GM23338 (cell line): ENCODE results near the gene CCDC188. TPM values are rescaled to one million over a fixed set of nuclear protein-coding genes. Genes with fewer than 3 reads are reported as not detected.

ENCODE experiments used
- ATAC-seq: fragments of 200-7000 bp; cut with Tn5 transposase; 3 replicates; pipeline ENCODE4 v1.9.1; 2020
- DNase-seq: peaks from one replicate; pipeline ENCODE4 v3.0.0-alpha.2; 2015; ENCODE audit warnings: low spot score
- H2AFZ ChIP-seq: fragments of 200-600 bp; sonication (generic); 2 replicates; pipeline ENCODE4 v1.8.0; 2016; ENCODE audit warnings: antibody characterized with exemption, mild to moderate bottlenecking, moderate library complexity
- H3F3A ChIP-seq: fragments of 200-600 bp; sonication (generic); replicated peaks from 2 replicates; pipeline ENCODE4 v1.8.0; 2017; ENCODE audit warnings: antibody characterized with exemption, mixed run types, low read depth
- H3K27ac ChIP-seq: fragments of 200-600 bp; sonication (generic); 2 replicates; pipeline ENCODE4 v1.6.1; 2016; ENCODE audit warnings: low read depth
- H3K27me3 ChIP-seq: fragments of 200-600 bp; sonication (generic); 2 replicates; pipeline ENCODE4 v1.8.0; 2016; ENCODE audit warnings: mild to moderate bottlenecking, mixed run types, moderate library complexity; ENCODE audit not compliant: insufficient read depth
- H3K36me3 ChIP-seq: fragments of 200-600 bp; sonication (generic); 2 replicates; pipeline ENCODE4 v1.8.0; 2016; ENCODE audit warnings: mild to moderate bottlenecking; ENCODE audit not compliant: insufficient read depth
- H3K4me1 ChIP-seq: fragments of 200-600 bp; sonication (generic); 2 replicates; pipeline ENCODE4 v1.8.0; 2016; ENCODE audit warnings: mild to moderate bottlenecking, moderate library complexity; ENCODE audit not compliant: insufficient read depth
- H3K4me2 ChIP-seq: fragments of 200-600 bp; sonication (generic); 2 replicates; pipeline ENCODE4 v1.7.1; 2017; ENCODE audit warnings: mixed run types
- H3K4me3 ChIP-seq: fragments of 200-600 bp; sonication (generic); 2 replicates; pipeline ENCODE4 v1.6.1; 2016; ENCODE audit warnings: mixed run types
- H3K79me2 ChIP-seq: fragments of 200-600 bp; sonication (generic); replicated peaks from 2 replicates; pipeline ENCODE4 v1.8.0; 2017; ENCODE audit warnings: mild to moderate bottlenecking; ENCODE audit not compliant: insufficient read depth
- H3K9me2 ChIP-seq: fragments of 200-600 bp; sonication (generic); 2 replicates; pipeline ENCODE4 v1.8.0; 2017; ENCODE audit not compliant: insufficient read depth
- H4K20me1 ChIP-seq: fragments of 200-600 bp; sonication (generic); replicated peaks from 2 replicates; pipeline ENCODE4 v1.8.0; 2017; ENCODE audit warnings: mild to moderate bottlenecking; ENCODE audit not compliant: insufficient read depth
- H3K27ac Mint-ChIP-seq: 2 replicates; pipeline ENCODE4 v1.8.0; 2020; ENCODE audit warnings: inconsistent platforms, mild to moderate bottlenecking, moderate library complexity, mixed read lengths
- H3K27me3 Mint-ChIP-seq: 3 replicates; pipeline ENCODE4 v1.8.0; 2022; ENCODE audit warnings: low read depth, mild to moderate bottlenecking, moderate library complexity, mixed read lengths, inconsistent platforms; ENCODE audit not compliant: insufficient read depth, poor library complexity
- H3K36me3 Mint-ChIP-seq: 3 replicates; pipeline ENCODE4 v1.8.0; 2021; ENCODE audit warnings: low read depth, mild to moderate bottlenecking, inconsistent platforms, moderate library complexity, mixed read lengths
- H3K4me1 Mint-ChIP-seq: 3 replicates; pipeline ENCODE4 v1.8.0; 2020; ENCODE audit warnings: mild to moderate bottlenecking, inconsistent platforms, mixed read lengths
- H3K4me3 Mint-ChIP-seq: 3 replicates; pipeline ENCODE4 v1.8.0; 2021; ENCODE audit warnings: moderate library complexity, mild to moderate bottlenecking, inconsistent platforms, mixed read lengths
- H3K9me3 Mint-ChIP-seq: 3 replicates; pipeline ENCODE4 v1.8.0; 2020; ENCODE audit warnings: moderate library complexity, mild to moderate bottlenecking, inconsistent platforms, mixed read lengths
- CREB1 ChIP-seq: fragments of 250-450 bp; sonication (Bioruptor Pico); IDR thresholded peaks from 2 replicates; pipeline ENCODE4 v1.5.0; 2020; ENCODE audit warnings: low read depth, mild to moderate bottlenecking, moderate library complexity
- EZH2 ChIP-seq: fragments of 200-600 bp; sonication (generic); IDR thresholded peaks from one replicate; pipeline ENCODE4 v1.8.0; 2017; ENCODE audit warnings: antibody characterized with exemption, mild to moderate bottlenecking, low read depth; ENCODE audit not compliant: unreplicated experiment
- EZH2phosphoT487 ChIP-seq: fragments of 200-600 bp; sonication (generic); IDR thresholded peaks from one replicate; pipeline ENCODE4 v1.8.1; 2018; ENCODE audit warnings: antibody characterized with exemption; ENCODE audit not compliant: unreplicated experiment
- JUNB ChIP-seq: IDR thresholded peaks from one replicate; pipeline ENCODE4 v1.6.1; 2016; ENCODE audit warnings: antibody characterized with exemption; ENCODE audit not compliant: unreplicated experiment
- NANOG ChIP-seq: IDR thresholded peaks from 2 replicates; pipeline ENCODE4 v1.6.1; 2016; ENCODE audit warnings: antibody characterized with exemption, borderline replicate concordance
- POLR2AphosphoS5 ChIP-seq: IDR thresholded peaks from 2 replicates; pipeline ENCODE4 v1.6.1; 2016; ENCODE audit warnings: antibody characterized with exemption, low read depth
- STAT1 ChIP-seq: IDR thresholded peaks from one replicate; pipeline ENCODE4 v1.6.1; 2016; ENCODE audit warnings: antibody characterized with exemption; ENCODE audit not compliant: unreplicated experiment
- ZNF114 ChIP-seq: fragments of 250-450 bp; sonication (Bioruptor Pico); IDR thresholded peaks from 2 replicates; pipeline ENCODE4 v1.5.0; 2020; ENCODE audit warnings: mild to moderate bottlenecking, moderate library complexity
- ZNF331 ChIP-seq: fragments of 250-450 bp; sonication (Bioruptor Pico); IDR thresholded peaks from 2 replicates; pipeline ENCODE4 v1.5.0; 2020; ENCODE audit warnings: low read depth, mild to moderate bottlenecking, moderate library complexity
- polyA plus RNA-seq: library from polyadenylated mRNA; unstranded; fragments of >200 nt; fragmentation: Nextera tagmentation; extraction: Ambion mirVana; gene quantifications from 2 replicates; pipeline ENCODE4 v1.2.1, GENCODE V29; 2016
- total RNA-seq: library from RNA; depleted of rRNA; stranded (reverse); fragments of >200 nt; shearing (Covaris generic); gene quantifications from 2 replicates; pipeline ENCODE4 v1.2.3, GENCODE V29; 2014
- TF ChIP-seq, protein P1 (sequence below): IDR thresholded peaks from one replicate; pipeline ENCODE4 v1.6.1; 2018; ENCODE audit warnings: antibody characterized with exemption; ENCODE audit not compliant: unreplicated experiment
- TF ChIP-seq, protein P2 (sequence below): IDR thresholded peaks from 2 replicates; pipeline ENCODE4 v1.6.1; 2016; ENCODE audit warnings: antibody characterized with exemption
- TF ChIP-seq, protein P3 (sequence below), 2 experiments: fragments of 200-600 bp in 1 of 2; sonication (generic) in 1 of 2; conservative IDR thresholded peaks; 2 replicates each; pipeline versions ENCODE4 v1.5.1 to v1.6.1; 2016 to 2017; ENCODE audit warnings: antibody characterized with exemption in 2 of 2, low read depth in 2 of 2, mild to moderate bottlenecking in 2 of 2, moderate library complexity in 1 of 2
- TF ChIP-seq, protein P4 (sequence below): fragments of 250-450 bp; sonication (Bioruptor Pico); IDR thresholded peaks from 2 replicates; pipeline ENCODE4 v1.5.0; 2020; ENCODE audit warnings: mild to moderate bottlenecking, moderate library complexity

The CCDC188 gene
- total and polyA plus RNA-seq, 2 experiments from 2014 or later, result not detected

DNA sequence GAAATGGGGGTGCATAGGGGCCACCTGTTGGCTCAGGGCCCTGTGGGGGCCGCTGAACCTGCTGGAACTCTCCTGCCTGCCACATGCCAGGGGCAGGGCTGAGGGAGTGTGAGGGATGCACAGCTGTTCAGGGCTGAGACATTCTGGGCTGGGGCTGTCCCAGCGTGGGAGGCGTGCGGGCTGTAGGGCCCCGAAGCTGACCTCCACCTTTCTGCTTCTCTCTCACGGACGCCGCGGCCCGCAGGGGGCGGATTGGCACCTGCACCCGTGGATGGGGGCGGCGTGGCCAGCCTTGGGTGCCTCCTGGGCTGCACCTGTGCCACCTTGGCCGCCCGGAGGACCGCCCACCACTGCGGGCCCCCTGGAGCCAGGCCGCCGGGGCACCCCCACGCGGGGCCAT, 4.1 kb downstream of the CCDC188 start:
- no peak for DNase-seq
- no peak overlapping the region for H3K4me2 ChIP-seq
- H3K79me2 ChIP-seq, result no peaks in the 10 kb centered on the region
- H3K27ac ChIP-seq, result no peak overlapping the region
- no peaks in the 10 kb centered on the region for H3F3A ChIP-seq
- no peak for ATAC-seq
- H3K9me2 ChIP-seq, result no peaks in the 10 kb centered on the region
- Mint-ChIP-seq H3K9me3 (no peaks in the 10 kb centered on the region), H3K27ac (no peak overlapping the region), H3K4me1 (no peaks in the 10 kb centered on the region), H3K4me3 (no peak overlapping the region), H3K27me3 (no peaks in the 10 kb centered on the region), H3K36me3 (no peaks in the 10 kb centered on the region)
- no peak overlapping the region for H3K4me3 ChIP-seq
- H4K20me1 ChIP-seq, result no peaks in the 10 kb centered on the region
- no peaks in the 10 kb centered on the region for H3K4me1 ChIP-seq
- no peaks in the 10 kb centered on the region for H3K27me3 ChIP-seq
- TF ChIP-seq, protein P1, sequence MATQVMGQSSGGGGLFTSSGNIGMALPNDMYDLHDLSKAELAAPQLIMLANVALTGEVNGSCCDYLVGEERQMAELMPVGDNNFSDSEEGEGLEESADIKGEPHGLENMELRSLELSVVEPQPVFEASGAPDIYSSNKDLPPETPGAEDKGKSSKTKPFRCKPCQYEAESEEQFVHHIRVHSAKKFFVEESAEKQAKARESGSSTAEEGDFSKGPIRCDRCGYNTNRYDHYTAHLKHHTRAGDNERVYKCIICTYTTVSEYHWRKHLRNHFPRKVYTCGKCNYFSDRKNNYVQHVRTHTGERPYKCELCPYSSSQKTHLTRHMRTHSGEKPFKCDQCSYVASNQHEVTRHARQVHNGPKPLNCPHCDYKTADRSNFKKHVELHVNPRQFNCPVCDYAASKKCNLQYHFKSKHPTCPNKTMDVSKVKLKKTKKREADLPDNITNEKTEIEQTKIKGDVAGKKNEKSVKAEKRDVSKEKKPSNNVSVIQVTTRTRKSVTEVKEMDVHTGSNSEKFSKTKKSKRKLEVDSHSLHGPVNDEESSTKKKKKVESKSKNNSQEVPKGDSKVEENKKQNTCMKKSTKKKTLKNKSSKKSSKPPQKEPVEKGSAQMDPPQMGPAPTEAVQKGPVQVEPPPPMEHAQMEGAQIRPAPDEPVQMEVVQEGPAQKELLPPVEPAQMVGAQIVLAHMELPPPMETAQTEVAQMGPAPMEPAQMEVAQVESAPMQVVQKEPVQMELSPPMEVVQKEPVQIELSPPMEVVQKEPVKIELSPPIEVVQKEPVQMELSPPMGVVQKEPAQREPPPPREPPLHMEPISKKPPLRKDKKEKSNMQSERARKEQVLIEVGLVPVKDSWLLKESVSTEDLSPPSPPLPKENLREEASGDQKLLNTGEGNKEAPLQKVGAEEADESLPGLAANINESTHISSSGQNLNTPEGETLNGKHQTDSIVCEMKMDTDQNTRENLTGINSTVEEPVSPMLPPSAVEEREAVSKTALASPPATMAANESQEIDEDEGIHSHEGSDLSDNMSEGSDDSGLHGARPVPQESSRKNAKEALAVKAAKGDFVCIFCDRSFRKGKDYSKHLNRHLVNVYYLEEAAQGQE, result no peak
- TF ChIP-seq CREB1 (CRISPR knock-in tag) (no peak), STAT1 (no peak), EZH2 (no peak), NANOG (no peak), POLR2AphosphoS5 (no peak), EZH2phosphoT487 (no peak), JUNB (no peak), ZNF331 (CRISPR knock-in tag) (no peak), ZNF114 (CRISPR knock-in tag) (no peak)
- TF ChIP-seq, protein P2, sequence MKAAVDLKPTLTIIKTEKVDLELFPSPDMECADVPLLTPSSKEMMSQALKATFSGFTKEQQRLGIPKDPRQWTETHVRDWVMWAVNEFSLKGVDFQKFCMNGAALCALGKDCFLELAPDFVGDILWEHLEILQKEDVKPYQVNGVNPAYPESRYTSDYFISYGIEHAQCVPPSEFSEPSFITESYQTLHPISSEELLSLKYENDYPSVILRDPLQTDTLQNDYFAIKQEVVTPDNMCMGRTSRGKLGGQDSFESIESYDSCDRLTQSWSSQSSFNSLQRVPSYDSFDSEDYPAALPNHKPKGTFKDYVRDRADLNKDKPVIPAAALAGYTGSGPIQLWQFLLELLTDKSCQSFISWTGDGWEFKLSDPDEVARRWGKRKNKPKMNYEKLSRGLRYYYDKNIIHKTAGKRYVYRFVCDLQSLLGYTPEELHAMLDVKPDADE, result no peak
- TF ChIP-seq, protein P3, sequence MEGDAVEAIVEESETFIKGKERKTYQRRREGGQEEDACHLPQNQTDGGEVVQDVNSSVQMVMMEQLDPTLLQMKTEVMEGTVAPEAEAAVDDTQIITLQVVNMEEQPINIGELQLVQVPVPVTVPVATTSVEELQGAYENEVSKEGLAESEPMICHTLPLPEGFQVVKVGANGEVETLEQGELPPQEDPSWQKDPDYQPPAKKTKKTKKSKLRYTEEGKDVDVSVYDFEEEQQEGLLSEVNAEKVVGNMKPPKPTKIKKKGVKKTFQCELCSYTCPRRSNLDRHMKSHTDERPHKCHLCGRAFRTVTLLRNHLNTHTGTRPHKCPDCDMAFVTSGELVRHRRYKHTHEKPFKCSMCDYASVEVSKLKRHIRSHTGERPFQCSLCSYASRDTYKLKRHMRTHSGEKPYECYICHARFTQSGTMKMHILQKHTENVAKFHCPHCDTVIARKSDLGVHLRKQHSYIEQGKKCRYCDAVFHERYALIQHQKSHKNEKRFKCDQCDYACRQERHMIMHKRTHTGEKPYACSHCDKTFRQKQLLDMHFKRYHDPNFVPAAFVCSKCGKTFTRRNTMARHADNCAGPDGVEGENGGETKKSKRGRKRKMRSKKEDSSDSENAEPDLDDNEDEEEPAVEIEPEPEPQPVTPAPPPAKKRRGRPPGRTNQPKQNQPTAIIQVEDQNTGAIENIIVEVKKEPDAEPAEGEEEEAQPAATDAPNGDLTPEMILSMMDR (conservative IDR thresholded peaks at IDR 0.05; ENCODE audit: low read depth in 2 of 2), result no peak
- TF ChIP-seq, protein P4, sequence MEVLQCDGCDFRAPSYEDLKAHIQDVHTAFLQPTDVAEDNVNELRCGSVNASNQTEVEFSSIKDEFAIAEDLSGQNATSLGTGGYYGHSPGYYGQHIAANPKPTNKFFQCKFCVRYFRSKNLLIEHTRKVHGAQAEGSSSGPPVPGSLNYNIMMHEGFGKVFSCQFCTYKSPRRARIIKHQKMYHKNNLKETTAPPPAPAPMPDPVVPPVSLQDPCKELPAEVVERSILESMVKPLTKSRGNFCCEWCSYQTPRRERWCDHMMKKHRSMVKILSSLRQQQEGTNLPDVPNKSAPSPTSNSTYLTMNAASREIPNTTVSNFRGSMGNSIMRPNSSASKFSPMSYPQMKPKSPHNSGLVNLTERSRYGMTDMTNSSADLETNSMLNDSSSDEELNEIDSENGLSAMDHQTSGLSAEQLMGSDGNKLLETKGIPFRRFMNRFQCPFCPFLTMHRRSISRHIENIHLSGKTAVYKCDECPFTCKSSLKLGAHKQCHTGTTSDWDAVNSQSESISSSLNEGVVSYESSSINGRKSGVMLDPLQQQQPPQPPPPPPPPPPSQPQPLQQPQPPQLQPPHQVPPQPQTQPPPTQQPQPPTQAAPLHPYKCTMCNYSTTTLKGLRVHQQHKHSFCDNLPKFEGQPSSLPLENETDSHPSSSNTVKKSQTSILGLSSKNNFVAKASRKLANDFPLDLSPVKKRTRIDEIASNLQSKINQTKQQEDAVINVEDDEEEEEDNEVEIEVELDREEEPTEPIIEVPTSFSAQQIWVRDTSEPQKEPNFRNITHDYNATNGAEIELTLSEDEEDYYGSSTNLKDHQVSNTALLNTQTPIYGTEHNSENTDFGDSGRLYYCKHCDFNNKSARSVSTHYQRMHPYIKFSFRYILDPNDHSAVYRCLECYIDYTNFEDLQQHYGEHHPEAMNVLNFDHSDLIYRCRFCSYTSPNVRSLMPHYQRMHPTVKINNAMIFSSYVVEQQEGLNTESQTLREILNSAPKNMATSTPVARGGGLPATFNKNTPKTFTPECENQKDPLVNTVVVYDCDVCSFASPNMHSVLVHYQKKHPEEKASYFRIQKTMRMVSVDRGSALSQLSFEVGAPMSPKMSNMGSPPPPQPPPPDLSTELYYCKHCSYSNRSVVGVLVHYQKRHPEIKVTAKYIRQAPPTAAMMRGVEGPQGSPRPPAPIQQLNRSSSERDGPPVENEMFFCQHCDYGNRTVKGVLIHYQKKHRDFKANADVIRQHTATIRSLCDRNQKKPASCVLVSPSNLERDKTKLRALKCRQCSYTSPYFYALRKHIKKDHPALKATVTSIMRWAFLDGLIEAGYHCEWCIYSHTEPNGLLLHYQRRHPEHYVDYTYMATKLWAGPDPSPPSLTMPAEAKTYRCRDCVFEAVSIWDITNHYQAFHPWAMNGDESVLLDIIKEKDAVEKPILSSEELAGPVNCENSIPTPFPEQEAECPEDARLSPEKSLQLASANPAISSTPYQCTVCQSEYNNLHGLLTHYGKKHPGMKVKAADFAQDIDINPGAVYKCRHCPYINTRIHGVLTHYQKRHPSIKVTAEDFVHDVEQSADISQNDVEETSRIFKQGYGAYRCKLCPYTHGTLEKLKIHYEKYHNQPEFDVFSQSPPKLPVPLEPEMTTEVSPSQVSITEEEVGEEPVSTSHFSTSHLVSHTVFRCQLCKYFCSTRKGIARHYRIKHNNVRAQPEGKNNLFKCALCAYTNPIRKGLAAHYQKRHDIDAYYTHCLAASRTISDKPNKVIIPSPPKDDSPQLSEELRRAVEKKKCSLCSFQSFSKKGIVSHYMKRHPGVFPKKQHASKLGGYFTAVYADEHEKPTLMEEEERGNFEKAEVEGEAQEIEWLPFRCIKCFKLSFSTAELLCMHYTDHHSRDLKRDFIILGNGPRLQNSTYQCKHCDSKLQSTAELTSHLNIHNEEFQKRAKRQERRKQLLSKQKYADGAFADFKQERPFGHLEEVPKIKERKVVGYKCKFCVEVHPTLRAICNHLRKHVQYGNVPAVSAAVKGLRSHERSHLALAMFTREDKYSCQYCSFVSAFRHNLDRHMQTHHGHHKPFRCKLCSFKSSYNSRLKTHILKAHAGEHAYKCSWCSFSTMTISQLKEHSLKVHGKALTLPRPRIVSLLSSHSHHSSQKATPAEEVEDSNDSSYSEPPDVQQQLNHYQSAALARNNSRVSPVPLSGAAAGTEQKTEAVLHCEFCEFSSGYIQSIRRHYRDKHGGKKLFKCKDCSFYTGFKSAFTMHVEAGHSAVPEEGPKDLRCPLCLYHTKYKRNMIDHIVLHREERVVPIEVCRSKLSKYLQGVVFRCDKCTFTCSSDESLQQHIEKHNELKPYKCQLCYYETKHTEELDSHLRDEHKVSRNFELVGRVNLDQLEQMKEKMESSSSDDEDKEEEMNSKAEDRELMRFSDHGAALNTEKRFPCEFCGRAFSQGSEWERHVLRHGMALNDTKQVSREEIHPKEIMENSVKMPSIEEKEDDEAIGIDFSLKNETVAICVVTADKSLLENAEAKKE, result no peak
- H3K36me3 ChIP-seq, result no peaks in the 10 kb centered on the region
- H2AFZ ChIP-seq, result no peak overlapping the region
